ENCODE results near the gene PRELID1. TPM values are rescaled to one million over a fixed set of nuclear protein-coding genes. Genes with fewer than 3 reads are reported as not detected.

PRELID1 gene
- total and polyA plus RNA-seq, 8 donors, result 72.3 to 154 (median 86.4) TPM

DNA sequence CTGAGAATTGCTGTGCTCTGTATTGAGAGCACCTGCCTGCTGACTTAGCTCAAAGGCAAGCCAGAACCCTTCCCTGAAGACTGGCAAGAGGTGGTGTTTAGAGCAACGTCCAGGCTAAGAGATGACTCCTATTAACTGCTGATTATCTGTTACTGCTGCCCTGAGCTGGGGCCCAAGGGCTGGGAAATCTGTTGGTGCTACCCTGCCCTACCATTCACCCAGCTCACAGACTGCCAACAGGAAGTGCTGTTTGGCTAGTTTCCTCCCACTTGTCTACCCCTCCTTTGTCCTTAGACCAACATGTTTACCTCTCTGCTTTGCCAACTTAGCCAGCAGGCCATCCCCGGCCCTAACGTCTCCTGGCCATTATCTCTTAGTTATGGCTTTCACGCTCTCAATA, 7.0 kb upstream of the PRELID1 start:
- intact Hi-C loops (cut with DNase I), result no loop called here
- Histone ChIP-seq H3K9me3 (no peaks in the 10 kb centered on the region), H3K36me3 (peaks cover 0 to 56% of the 10 kb centered on the region in 2 donors), H3K4me1 (peaks cover 23 to 66% of the 10 kb centered on the region in 2 donors), H3K4me3 (no peak overlapping the region), H3K27ac (peak overlapping the region; percentile 29 to 77), H3K27me3 (no peaks in the 10 kb centered on the region)
- TF ChIP-seq, protein P1, sequence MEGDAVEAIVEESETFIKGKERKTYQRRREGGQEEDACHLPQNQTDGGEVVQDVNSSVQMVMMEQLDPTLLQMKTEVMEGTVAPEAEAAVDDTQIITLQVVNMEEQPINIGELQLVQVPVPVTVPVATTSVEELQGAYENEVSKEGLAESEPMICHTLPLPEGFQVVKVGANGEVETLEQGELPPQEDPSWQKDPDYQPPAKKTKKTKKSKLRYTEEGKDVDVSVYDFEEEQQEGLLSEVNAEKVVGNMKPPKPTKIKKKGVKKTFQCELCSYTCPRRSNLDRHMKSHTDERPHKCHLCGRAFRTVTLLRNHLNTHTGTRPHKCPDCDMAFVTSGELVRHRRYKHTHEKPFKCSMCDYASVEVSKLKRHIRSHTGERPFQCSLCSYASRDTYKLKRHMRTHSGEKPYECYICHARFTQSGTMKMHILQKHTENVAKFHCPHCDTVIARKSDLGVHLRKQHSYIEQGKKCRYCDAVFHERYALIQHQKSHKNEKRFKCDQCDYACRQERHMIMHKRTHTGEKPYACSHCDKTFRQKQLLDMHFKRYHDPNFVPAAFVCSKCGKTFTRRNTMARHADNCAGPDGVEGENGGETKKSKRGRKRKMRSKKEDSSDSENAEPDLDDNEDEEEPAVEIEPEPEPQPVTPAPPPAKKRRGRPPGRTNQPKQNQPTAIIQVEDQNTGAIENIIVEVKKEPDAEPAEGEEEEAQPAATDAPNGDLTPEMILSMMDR (IDR thresholded peaks at IDR 0.05), result no peak
- no peak for ATAC-seq
- peak in 1 of 4 donors; percentile 29 for DNase-seq

- peaks cover 32 to 79% of the 10 kb centered on the region in 2 donors for H3K4me1 ChIP-seq
- DNase-seq, result no peak
- no peak overlapping the region for H3K4me3 ChIP-seq
- no peaks in the 10 kb centered on the region for H3K9me3 ChIP-seq
- H3K36me3 ChIP-seq, result peaks cover 0 to 48% of the 10 kb centered on the region in 2 donors
- no peak for ATAC-seq
- intact Hi-C loops (cut with DNase I), result no loop called here
- TF ChIP-seq, protein P1 (IDR thresholded peaks at IDR 0.05), result no peak
- peak overlapping the region in 1 of 2 donors; percentile 89 for H3K27ac ChIP-seq
- no peaks in the 10 kb centered on the region for H3K27me3 ChIP-seq
Observed at GRCh38 chr5:177297922-177298321, 5.7 kb upstream of the PRELID1 start.

DNA sequence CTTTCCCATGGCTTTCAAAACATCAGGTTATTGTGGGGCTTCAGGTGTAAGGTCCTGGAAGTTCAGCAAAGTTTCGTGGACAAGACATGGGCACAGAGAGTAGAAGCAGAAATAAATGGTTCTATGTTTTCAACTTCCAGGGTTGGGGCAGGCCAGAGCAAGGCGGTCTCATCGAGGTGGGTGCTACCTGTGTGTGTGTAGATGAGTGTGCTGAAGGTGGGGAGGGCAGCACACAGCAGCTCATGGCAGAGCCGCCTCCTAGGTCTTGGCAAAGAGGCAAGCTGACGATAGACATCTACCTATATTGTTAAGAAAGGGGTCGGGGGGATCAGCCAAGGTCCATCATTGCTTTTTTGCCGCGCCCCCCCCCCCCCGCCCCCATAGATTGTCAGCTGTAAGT, 3.9 kb upstream of the PRELID1 start:
- ATAC-seq (no peak), DNase-seq (peak in 1 of 4 donors; percentile 55)
- H3K4me1 ChIP-seq, result peaks cover 36 to 84% of the 10 kb centered on the region in 2 donors
- no peaks in the 10 kb centered on the region for H3K9me3 ChIP-seq
- intact Hi-C loops (cut with DNase I), result no loop called here
- H3K36me3 ChIP-seq, result peaks cover 0 to 30% of the 10 kb centered on the region in 2 donors
- peak overlapping the region; percentile 72 to 89 for H3K27ac ChIP-seq
- TF ChIP-seq, protein P1 (IDR thresholded peaks at IDR 0.05), result no peak
- no peaks in the 10 kb centered on the region for H3K27me3 ChIP-seq
- peak overlapping the region in 1 of 2 donors; percentile 12 for H3K4me3 ChIP-seq

DNA sequence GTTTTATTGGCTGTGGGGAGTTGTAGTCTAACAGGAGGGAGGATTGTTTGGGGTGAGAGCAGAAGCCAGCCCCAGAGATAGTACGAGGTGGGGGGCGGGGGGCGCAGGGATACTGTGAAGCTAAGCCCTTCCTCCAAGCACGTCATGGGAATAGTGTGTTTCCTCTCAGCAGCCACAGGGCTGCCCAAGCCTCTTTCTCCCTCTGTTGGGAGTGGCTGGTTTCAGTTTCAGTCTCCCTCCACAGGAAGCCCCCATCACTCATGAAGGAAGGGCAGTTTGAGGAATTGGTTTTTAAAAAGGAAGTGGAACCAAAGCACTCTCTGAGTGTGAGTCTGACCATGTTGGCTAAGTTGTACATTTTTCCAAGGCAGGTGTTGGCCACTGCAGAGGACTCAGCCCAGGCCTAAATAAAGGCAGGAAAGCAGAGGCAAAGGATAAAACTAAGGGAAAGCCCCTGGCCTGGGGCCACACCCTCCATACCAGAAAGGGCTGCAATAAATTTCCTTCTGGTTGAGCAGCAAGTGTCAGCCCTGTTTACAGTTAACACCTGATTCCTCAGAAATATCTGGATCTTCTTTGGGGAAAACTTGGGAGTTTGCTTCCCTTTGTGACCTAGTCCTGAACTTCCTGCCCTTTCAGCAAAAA, 3.2 kb upstream of the PRELID1 start:
- DNase-seq (peak in 2 of 4 donors; percentile 66 to 80), ATAC-seq (peak; percentile 37)
- H3K4me3 ChIP-seq, result peak overlapping the region in 1 of 2 donors; percentile 12
- H3K27me3 ChIP-seq, result no peaks in the 10 kb centered on the region
- intact Hi-C loops (cut with DNase I), result no loop called here
- H3K27ac ChIP-seq, result peak overlapping the region; percentile 72 to 89
- peaks cover 40 to 85% of the 10 kb centered on the region in 2 donors for H3K4me1 ChIP-seq
- H3K9me3 ChIP-seq, result no peaks in the 10 kb centered on the region
- TF ChIP-seq, protein P1 (IDR thresholded peaks at IDR 0.05), result no peak
- peaks cover 0 to 27% of the 10 kb centered on the region in 2 donors for H3K36me3 ChIP-seq

DNA sequence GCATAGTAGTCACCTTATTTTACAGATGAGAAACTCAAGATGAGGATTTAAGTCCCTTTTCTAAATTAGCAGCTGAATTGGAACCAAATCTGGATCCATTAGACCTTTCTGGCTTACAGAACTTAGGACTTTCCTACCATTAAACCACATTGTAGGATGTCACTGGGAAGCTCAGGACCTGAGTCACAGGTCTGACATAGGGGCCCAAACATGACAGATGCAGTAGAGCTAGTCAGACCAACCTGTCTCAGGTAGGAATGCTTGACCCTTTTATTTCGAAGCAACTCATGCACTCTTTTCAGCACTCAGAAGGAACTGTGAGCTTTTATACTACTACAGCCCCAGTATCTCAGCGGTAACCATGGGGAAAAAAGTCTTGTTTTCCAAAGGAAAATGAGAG, 2.6 kb upstream of the PRELID1 start:
- TF ChIP-seq, protein P1 (IDR thresholded peaks at IDR 0.05), result no peak
- peak overlapping the region in 1 of 2 donors; percentile 12 for H3K4me3 ChIP-seq
- peak overlapping the region; percentile 72 to 89 for H3K27ac ChIP-seq
- no peaks in the 10 kb centered on the region for H3K27me3 ChIP-seq
- no peak for DNase-seq
- peaks cover 40 to 85% of the 10 kb centered on the region in 2 donors for H3K4me1 ChIP-seq
- H3K36me3 ChIP-seq, result peaks cover 0 to 27% of the 10 kb centered on the region in 2 donors
- intact Hi-C loops (cut with DNase I), result no loop called here
- no peak for ATAC-seq
- H3K9me3 ChIP-seq, result no peaks in the 10 kb centered on the region
